Iris pigment epithelial cell (primary cell): ENCODE data around the gene HMOX2.

Source experiments
- DNase-seq: peaks from one replicate; pipeline ENCODE4 v3.0.0-alpha.2; 2011; ENCODE audit warnings: low read depth

HMOX2 gene

GRCh38 chr16:4525069-4525468 is 48.9 kb downstream of the HMOX2 start:
- DNase-seq, result no peak

GRCh38 chr16:4525634-4526277 is 49.6 kb downstream of the HMOX2 start:
- no peak for DNase-seq

GRCh38 chr16:4529085-4530060 is 53.2 kb downstream of the HMOX2 start:
- peak; percentile 64 for DNase-seq

- DNase-seq, result no peak
Observed at GRCh38 chr16:4531811-4532210, 55.6 kb downstream of the HMOX2 start.

GRCh38 chr16:4532238-4532637 is 56.0 kb downstream of the HMOX2 start:
- no peak for DNase-seq

- no peak for DNase-seq
Observed at GRCh38 chr16:4533490-4533889, 57.3 kb downstream of the HMOX2 start.

- DNase-seq, result no peak
Observed at GRCh38 chr16:4534151-4534790, 58.1 kb downstream of the HMOX2 start.

- DNase-seq, result no peak
Observed at GRCh38 chr16:4535627-4536108, 59.5 kb downstream of the HMOX2 start.

GRCh38 chr16:4536391-4537106 is 60.4 kb downstream of the HMOX2 start:
- DNase-seq, result no peak

GRCh38 chr16:4537376-4538343 is 61.5 kb downstream of the HMOX2 start:
- peak; percentile 23 for DNase-seq

GRCh38 chr16:4538350-4539235 is 62.4 kb downstream of the HMOX2 start, which contains the start of gene CDIP1:
CDIP1 (minus strand) TSS chr16:4538773; CDS start chr16:4514130, 24,643 bp downstream.
- peak; percentile 93 for DNase-seq

- DNase-seq, result no peak
Observed at GRCh38 chr16:4539716-4540284, 63.6 kb downstream of the HMOX2 start.

- no peak for DNase-seq
Observed at GRCh38 chr16:4544473-4544872, 68.3 kb downstream of the HMOX2 start.

GRCh38 chr16:4548124-4548523 is 71.9 kb downstream of the HMOX2 start:
- no peak for DNase-seq

GRCh38 chr16:4550591-4550990 is 74.4 kb downstream of the HMOX2 start:
- DNase-seq, result no peak

- DNase-seq, result no peak
Observed at GRCh38 chr16:4552541-4552940, 76.3 kb downstream of the HMOX2 start.

- peak; percentile 20 for DNase-seq
Observed at GRCh38 chr16:4556112-4556511, 79.9 kb downstream of the HMOX2 start, which contains the start of gene C16orf96. C16orf96 (plus strand) TSS chr16:4556340; CDS start chr16:4556490, 150 bp downstream.

GRCh38 chr16:4556580-4556979 is 80.4 kb downstream of the HMOX2 start:
- DNase-seq, result no peak

GRCh38 chr16:4557973-4558372 is 81.8 kb downstream of the HMOX2 start:
- no peak for DNase-seq
